Eye (tissue), 1 donor: ENCODE data around the gene GABBR2.
"Not testable (repeated sequence)": the region's sequence is repeated elsewhere in the genome, so short reads cannot be mapped to it uniquely, and the experiment has no call there.

Experiments
- DNase-seq: peaks from one replicate; pipeline ENCODE4 v3.0.0-alpha.2; 2015

GABBR2 gene

DNA sequence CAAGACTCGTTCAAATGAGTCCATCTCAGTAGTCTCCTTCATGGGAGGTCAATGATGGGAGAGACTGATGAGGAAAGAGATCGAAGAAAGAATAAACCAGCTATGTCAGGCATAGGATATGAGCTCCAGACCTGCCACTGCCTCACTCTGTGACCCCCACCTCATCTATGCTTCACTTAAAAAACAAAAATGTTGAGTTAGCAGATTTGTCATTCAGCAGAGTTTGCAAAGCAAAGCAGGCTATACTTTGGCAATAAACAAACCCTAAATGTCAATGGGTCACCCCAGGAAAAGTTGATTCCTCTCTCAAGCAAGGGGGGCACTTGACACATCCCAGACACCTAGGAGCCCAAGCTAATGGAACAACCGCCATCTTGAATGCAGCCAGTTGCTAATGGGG, 117.0 kb downstream of the GABBR2 start:
- DNase-seq, result no peak

DNA sequence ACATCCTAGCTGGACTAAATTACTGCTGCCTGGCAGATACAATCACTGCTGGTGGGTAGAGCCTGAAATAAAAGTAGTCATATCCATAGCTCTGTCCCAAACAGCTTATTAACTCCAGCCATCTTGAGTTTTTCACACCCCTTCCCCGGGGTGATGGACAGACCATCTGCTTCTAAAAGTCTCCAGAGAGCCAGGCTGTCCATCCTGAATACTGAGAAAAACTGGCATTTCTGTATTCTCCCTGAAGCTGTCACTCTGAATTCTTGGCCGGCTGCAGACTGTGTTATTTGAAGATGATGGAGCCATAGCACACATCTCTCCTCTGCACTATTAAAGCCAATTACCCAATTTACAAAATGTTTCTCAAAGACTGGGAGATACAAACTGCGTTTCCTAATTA, 118.6 kb downstream of the GABBR2 start:
- no peak for DNase-seq

DNA sequence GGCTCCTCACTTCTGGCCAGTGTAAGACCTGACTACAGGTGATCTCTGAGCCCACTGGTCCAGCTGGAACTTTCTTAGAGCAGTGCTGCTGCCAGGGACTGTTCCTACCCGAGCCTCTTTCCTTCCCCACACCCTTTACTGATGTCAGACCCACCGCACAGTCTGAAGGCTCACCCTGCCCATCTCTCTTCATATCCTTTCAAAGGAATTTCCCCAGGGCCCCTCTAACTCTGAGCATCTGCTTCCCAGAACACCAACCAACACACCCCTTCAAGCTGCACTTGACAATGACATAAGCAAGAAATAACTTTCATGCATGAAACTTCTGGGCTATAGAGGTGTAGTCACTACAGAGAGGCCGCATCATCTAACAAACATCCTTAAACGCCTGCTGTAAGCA, 119.6 kb downstream of the GABBR2 start:
- DNase-seq, result no peak

DNA sequence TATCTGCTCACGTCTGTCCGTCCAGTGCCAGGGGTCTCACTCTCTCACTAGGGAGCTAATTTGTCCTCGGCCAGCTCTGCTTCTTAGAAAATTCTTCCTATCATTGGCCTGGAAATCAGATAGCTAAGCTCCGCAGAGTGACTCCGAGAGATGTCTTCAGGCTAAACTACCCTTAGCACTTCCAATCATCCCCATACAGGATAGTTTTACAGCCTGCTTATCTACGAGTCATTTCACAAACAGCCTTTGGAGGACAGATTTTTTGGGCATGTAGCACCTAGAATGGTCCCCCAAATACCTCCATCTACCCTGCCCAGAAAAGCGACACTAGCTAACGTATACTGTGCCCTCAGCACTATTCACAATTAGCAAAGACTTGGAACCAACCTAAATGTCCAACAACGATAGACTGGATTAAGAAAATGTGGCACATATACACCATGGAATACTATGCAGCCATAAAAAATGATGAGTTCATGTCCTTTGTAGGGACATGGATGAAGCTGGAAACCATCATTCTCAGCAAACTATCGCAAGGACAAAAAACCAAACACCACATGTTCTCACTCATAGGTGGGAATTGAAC, 123.8 kb downstream of the GABBR2 start:
- not testable (repeated sequence) for DNase-seq

DNA sequence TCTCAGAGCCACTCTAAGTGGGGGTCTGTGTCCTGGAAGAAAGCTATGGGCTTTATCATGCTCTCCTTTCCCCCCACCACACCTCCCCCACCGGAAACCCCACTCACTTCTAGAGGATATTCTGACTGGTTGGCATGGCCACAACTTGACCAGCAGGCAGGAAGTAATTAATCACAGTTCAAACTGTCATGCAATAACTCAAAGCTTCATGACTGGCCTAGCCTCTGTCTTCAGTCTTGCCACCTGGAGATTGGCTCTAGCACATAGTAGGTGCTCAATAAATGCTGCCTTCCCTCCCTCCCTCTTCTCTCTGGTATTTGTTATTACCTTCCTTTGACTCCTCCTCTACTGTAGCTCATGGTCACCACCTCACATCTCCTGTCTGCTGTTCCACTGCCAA, 124.7 kb downstream of the GABBR2 start:
- DNase-seq, result no peak

DNA sequence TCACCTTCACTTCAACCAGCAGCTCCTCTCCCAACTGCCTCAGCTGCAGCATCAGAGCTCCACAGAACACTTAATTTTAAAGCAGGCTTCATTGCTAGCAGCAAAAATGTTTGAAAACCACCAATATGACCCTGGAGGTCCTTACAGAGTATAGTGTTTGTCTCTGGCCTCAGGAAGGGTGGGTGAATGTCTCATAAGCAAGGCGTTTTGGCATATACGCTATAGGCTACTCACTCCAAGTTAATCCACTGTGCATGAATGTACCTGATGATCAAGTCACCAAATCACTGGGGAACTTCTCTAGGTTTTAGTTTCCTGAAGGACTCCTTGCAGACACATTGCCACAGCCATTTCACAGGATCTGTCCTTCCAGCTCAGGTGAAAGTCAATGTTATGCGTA, 125.3 kb downstream of the GABBR2 start:
- DNase-seq, result no peak

DNA sequence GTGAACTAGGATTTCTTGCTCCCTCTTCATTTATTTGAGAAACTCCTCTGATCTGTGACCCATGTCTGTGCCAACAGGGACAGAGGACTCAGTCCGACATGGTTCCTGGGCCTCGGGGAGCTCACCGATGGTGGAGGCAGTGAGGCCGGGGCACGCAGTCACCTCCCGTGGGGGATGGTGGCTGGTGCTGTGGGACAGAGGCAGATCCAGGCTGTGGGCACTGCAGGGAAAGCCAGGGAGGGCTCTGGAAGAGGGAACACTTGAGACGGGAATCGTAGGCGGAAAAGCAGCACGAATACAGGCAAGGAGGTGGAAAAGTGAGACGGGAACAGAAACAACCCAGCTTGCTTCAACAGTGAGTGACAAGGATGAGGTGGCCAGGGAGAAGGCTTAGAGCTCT, 127.8 kb downstream of the GABBR2 start:
- no peak for DNase-seq

DNA sequence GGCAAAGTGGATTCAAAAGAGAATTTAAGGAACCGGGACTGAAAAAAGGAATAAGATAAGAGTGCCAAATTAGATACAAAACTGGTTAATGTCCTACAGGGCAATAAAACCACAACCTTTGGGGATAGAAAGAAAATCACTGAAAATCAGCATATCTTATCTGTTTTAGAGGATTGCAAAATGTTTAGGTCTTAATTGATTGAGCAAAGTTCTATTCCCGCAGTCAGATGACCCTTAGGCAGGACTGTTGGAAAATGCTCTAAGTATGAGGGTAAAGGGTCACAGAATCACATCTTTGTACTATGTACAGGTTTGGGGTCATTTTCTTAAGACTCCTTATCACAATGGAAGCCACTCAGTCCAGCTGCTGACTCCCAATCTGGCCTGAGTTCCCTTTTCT, 129.0 kb downstream of the GABBR2 start:
- DNase-seq, result no peak

DNA sequence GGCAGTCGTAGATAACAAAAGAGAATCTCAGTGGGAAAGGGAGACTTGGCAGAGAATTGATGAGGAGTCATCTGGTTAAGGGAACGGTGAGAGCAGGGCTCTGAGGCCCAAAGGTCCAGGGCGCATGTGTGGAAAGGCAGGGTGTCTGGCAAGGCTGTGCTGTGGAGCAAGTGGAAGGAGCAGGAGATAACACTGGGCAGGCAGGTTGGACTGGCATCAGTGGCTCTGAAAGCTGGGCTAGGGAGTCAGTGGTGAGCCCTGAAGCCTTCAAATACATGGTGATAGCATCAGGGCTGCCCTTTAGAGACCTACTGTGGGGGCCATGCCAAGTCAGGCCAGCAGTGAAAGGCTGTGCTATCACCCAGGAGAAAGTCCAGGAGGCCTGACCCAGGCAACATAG, 131.3 kb downstream of the GABBR2 start:
- DNase-seq, result no peak

DNA sequence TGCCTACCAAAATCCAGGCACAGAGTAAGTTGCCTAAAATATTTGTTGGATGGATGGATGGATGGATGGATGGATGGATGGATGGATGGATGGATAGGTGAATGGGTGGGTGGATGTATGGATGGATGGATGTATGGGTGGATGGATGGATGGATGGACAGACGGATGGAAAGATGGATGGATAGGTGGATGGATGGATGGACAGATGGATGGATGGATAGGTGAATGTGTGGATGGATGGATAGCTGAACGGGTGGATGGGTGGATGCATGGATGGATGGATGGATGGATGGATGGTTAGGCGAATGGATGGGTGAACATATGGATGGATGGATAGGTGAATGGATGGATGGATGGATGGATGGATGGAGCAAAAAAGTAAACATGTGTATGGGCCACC, 131.9 kb downstream of the GABBR2 start:
- DNase-seq, result no peak

DNA sequence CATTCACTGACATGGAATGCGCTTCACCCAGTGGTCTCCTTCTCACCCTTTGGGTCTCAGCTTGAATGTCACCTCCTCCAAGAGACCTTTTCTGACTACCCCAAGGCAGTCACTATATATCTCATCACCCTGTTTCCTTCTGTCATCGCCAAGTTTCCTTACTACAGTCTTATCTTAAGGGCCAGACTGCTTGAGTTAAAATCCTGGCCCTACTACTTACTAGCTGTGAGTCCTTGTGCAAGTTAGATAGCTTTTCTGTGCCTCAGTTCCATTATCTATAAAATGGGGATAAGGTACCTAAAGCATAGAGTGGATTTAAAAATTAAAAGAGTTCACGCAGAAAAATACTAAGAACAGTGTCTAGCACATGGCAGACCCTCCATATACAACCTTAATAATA, 132.4 kb downstream of the GABBR2 start:
- no peak for DNase-seq

DNA sequence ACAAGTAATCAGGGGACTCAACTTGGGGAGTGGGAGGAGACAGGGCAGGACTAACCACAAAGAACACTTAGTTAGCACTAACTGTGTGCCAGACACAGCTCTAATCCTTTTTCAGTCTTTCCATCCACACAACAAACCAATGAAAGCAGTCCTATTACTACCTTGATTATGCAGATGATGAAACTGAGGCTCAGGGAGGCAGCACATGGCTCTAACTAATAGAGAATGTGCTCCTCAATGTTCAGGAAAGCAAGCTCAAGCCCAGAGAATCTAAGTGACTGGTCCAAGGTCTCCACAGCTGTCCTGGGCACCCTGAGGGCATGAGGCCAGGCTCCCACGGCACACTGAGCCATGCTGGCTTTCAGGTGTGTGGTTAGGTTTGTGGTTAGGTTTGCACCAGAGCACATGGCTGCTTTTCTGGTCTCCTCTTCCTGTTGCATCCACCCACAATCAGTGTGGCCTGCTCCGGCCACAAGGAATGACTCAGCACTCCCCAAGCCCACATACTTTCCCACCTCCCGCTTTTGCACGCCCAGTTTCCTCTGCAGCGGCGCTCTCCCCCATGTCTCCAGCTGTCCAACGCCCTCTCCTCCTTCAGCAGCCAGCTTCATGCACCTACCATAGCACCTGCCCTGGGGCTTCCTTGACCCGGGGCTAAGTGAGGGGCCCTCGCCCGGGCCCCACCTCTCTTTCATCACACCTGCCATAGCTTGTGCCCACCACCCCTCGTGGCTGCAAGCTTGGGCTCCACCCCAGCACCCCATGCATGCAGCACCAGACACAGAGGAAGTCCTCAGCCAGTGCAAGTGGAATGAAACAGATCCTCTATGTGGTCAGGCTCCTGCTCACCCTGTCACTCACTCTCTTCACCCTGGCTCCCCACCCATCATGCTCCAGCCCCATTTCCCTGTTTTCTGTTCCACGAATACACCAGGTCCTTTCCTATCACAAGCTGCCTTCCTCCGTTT, 133.1 kb downstream of the GABBR2 start:
- no peak for DNase-seq

DNA sequence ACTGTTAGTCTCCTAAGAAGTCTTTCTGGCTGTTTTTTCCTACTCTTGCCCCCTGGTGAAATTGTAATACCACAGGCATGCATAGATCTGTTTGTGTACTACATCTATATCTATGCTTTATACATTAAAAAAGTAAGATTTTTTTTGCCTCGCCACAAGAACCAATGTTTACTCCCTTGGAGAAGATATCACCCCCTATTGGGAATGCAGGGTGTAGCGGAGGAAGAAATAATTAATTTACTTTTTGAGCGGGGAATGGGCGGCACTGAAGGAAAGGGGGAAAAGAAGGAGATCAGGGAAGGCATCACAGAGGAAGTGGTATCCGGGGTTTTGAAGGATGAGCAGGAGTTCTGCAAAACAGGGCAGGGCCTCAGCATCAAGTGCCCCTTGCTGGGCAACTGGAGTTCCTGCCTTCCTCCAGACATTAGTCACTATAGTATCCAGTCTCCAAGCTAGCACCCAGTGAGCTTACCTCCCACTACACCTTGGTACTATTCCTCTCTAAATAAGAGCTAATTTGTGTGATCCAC, 134.9 kb downstream of the GABBR2 start:
- no peak for DNase-seq

DNA sequence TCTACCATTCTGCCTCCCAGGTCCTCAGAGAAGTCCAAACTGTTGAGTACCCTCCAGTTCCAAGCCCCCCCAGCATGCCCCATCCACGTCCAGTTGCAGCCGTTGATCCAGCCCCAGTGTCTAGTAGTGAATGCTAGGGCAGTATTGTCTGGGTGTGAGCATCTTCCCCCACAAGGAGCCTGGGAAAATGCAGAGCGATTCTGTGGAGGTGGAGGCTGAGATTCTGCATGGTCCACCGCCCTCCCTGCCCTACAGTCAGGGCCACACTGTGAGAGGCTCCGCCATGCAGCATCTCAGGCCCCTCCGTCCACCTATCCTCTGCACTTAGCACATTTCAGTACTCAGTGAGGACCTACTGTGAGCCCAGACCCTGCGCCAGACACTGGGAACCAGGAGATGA, 135.9 kb downstream of the GABBR2 start:
- DNase-seq, result no peak

DNA sequence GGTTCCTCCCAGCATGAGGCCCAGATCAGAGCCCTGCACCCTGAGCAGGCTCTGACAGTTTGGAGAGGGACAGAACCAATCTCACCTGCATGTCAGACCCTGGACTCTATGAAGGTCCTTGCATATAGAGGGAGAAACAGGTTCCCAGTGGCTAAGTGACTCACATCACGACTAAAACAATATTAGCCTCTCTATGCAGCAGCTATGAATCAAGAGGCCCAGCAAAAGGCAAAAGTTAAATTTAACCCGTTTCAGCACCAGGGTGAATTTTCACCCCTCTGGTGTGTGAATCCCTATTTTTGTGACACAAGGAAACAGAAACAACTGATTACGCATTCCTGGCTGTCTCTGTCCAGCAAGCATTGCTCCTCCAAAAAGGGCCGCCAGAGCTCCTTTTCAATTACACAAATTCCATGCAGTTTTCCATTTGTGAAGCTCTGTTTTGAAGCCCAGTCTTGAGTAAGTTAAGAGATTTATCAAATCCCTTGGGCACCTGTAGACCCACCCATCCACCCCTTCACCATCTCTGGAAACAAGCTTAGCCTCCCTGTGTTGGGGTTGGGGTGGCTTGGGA, 136.6 kb downstream of the GABBR2 start:
- no peak for DNase-seq

DNA sequence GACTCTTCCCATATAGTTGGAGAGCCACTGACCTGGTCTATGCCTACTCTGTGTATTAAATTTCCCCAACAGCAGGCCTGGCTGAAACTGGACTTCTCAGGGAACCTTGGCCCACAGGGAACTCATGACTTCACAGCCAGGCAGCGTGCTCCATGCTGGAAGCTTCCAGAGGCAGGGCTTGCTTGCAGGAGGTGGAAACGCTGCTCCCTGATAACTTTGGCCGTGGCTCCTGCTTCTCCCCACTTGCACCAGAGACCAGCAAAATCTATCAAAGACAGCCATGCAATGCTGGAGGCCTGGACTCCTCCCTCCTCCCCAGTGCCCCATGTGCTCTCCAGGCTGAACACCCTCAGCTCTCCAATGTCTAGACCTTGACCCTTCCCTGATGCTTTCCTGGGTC, 137.1 kb downstream of the GABBR2 start:
- no peak for DNase-seq

DNA sequence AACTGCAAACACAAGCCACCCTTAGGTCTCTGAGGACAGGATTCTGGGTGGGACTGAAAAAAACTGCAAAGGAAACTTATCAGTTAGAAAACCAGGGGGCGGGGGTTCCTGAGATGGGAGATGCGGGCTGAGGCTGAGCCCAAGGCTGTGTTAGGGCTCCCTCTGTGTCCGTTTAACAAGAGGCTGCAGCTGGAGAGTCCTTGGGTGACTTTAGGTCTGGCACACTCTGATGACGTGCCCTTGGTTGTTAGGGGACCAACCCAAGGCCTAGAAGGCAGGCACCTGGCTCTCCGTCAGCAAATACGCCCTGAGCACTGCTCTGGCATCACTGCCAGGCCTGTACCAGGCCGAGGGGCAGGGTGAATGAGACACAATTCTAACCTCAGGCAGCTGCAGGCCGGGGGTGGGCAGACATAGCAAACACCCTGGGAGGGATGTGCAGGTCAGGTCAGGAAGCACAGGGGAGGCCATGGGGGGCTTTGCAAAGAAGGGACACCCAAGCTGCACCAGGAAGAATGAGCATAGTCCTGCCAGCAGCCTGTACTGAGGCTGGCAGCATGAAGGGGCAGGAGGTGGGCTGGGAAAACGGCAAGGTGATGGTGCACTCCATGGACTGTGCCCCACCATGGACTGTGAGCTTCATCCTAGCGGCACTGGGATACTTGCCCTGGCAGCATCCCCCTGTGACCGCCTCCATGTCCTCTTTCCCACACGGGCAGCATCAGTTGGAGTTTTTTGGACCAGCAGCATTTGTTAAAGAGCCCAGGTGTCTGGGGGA, 137.9 kb downstream of the GABBR2 start:
- no peak for DNase-seq

DNA sequence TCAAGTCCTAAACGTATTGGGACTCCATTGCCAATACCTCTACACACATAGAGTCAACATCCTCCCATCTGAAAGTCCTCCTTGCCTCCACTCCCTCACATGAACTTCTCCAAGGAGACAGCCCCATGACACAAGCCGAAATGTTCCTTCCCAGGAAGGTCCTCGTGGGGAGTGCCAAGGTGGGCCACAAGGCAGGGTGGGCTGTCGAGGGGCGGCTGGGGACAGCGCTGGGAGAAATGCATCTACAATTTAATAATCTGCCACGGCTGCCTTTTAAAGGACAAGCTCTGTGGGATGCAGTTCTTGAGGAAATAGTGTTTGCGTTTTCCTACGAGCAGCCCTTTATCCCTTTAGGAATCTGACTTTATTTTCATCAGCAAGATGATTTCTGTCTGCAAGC, 138.7 kb downstream of the GABBR2 start:
- no peak for DNase-seq

DNA sequence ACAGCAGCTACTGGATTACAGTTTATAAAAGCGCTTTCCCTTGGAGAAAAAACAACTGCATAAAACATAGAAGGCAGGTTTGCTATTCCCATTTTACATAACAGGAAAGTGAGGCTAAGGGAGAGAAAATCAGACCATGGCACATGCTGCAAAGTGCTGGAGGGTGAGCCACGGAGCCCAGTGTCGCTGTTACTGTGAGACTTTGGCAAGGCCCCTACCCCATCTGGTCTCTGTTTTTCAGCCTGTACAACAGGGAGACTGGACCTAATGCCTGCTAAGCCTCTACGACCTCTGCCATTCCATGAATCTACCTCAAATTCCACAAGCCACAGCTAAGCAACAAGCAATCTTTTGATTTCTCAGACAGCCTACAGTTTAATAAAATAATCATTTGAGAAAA, 139.2 kb downstream of the GABBR2 start:
- DNase-seq, result no peak

DNA sequence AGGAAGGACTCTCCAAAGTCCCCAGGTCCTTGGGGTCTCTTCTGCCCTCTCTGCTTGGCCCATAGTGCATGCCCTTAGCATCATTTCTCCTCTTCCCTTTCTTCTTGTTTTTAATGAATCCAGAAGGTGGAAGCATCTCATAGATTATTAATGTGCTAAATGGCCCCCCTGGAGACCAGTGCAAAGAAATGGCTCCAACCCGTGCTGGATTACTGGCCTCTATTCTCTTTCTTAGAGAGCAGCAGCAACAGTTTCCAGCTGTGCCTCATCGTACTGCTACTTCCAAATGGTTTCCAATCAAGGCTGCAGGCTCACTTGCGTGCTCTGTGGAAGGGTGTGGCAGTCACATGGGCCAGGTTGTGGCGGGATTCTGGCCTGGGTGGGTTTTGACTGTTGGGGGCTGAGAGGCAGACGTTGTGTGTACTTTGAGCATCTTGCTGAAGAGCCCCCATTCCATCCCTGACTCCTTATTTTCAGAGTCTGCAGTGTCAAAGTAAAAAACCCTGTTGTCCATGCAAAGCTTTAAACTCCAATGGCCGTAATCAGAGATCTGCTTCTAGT, 139.7 kb downstream of the GABBR2 start:
- peak; percentile 84 for DNase-seq

DNA sequence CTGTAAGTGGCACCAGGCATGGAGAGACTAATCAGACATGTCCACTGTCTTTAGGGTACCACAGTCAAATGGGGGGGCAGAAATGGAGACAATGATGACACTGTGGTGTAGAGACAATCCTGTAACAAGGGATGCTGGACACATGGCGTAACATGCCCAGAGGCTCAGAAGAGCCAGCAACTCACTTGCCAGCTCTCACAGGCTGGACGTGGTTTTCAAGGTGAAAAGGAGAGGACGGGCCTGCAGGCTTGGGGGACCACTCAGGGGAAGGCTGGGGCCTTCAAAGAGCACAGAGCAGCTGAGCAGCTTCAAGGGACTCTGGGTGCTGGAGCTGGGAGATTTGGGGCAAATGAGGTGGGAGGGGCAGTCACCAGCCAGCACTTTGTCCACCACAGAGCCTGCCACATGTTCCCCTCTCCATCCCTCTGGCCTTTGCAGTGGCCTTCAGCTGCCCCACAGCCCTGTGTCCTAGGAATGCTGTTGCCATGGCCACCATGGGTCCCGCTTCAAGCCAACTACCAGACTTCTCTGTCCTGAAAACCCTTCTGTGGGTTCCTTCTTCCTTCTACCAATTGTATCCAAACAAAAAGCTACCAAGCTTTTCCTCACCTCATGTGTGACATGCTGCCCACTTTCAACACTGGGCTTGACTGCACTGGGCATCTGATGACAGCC, 140.4 kb downstream of the GABBR2 start:
- peak; percentile 65 for DNase-seq

DNA sequence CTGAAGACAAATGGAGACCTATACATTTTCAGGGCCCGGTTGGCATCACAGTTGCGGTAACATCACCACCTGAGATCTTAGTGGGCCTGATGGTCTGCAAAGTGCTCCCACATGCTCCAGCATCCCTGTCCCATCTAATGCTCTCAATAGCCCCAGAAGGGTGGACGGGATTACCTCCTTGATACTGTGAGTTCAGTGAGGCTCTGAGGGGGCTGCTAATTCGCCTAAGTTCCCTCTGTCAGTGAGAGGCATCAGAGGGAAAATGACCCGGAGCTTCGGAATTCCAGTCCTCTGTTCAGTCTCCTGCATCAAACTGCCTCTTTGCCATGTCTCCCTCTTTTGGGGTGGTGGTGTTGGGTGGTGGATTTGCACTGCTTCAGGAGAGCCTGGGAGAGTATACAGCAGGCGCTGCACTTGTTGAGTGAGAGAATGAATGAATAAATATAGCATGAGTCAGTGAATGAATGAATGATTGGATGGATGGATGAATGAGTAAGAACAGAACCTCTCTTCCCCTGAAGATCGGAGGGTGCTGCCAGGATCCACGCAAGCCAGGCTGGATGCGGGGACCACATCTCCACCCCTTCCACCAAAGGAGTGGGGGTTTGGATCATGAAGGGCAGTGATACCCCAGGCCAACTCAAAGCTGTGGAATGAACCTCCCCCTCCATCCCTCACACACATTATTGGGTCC, 141.0 kb downstream of the GABBR2 start:
- no peak for DNase-seq
